Mesothelial cell of epicardium (in vitro differentiated cells): ENCODE results near the gene PDLIM3. TPM values are rescaled to one million over a fixed set of nuclear protein-coding genes. Genes with fewer than 3 reads are reported as not detected.

Experiments used
- DNase-seq, 2 experiments: peaks; one replicate each; pipeline ENCODE4 v3.0.0; 2021; ENCODE audit warnings: low spot score in 2 of 2; ENCODE audit not compliant: unreplicated experiment in 2 of 2
- H3K27ac Mint-ChIP-seq: 2 replicates; pipeline ENCODE4 v1.8.0; 2021; ENCODE audit warnings: mixed read lengths
- H3K27me3 Mint-ChIP-seq: 2 replicates; pipeline ENCODE4 v1.8.0; 2021; ENCODE audit warnings: low read depth, mixed read lengths
- H3K36me3 Mint-ChIP-seq: 2 replicates; pipeline ENCODE4 v1.8.0; 2021; ENCODE audit warnings: mixed read lengths
- H3K4me1 Mint-ChIP-seq: 2 replicates; pipeline ENCODE4 v1.8.0; 2021; ENCODE audit warnings: mixed read lengths
- H3K4me3 Mint-ChIP-seq: 2 replicates; pipeline ENCODE4 v1.8.0; 2021; ENCODE audit warnings: mild to moderate bottlenecking, moderate library complexity, mixed read lengths
- H3K9me3 Mint-ChIP-seq: 2 replicates; pipeline ENCODE4 v1.8.0; 2021; ENCODE audit warnings: mixed read lengths
- CTCF ChIP-seq: fragments of 200-600 bp; sonication (generic); IDR thresholded peaks from one replicate; pipeline ENCODE4 v1.5.0; 2021; ENCODE audit warnings: antibody characterized with exemption; ENCODE audit not compliant: unreplicated experiment
- total RNA-seq: library from RNA; stranded (reverse); gene quantifications from 3 replicates; pipeline ENCODE4 v1.2.1, GENCODE V29; 2021

Gene PDLIM3
- total RNA-seq, 1 donor from 2014 or later = 11.2 TPM

GRCh38 chr4:185548587-185548986 lies 13.3 kb upstream of the PDLIM3 start:
- Mint-ChIP-seq H3K27me3 (peaks cover 2% of the 10 kb centered on the region), H3K27ac (no peak overlapping the region), H3K4me3 (no peak overlapping the region), H3K9me3 (no peaks in the 10 kb centered on the region), H3K36me3 (no peaks in the 10 kb centered on the region), H3K4me1 (peaks cover 5% of the 10 kb centered on the region)
- DNase-seq = no peak
- TF ChIP-seq CTCF = no peak

- peaks cover 18% of the 10 kb centered on the region for H3K27me3 Mint-ChIP-seq
- no peaks in the 10 kb centered on the region for H3K9me3 Mint-ChIP-seq
- H3K4me3 Mint-ChIP-seq = no peak overlapping the region
- H3K4me1 Mint-ChIP-seq = no peaks in the 10 kb centered on the region
- DNase-seq = no peak
- no peak for TF ChIP-seq CTCF
- no peak overlapping the region for H3K27ac Mint-ChIP-seq
- H3K36me3 Mint-ChIP-seq = no peaks in the 10 kb centered on the region
These were observed 11.0 kb upstream of the PDLIM3 start for GRCh38 chr4:185546335-185546734.

DNA sequence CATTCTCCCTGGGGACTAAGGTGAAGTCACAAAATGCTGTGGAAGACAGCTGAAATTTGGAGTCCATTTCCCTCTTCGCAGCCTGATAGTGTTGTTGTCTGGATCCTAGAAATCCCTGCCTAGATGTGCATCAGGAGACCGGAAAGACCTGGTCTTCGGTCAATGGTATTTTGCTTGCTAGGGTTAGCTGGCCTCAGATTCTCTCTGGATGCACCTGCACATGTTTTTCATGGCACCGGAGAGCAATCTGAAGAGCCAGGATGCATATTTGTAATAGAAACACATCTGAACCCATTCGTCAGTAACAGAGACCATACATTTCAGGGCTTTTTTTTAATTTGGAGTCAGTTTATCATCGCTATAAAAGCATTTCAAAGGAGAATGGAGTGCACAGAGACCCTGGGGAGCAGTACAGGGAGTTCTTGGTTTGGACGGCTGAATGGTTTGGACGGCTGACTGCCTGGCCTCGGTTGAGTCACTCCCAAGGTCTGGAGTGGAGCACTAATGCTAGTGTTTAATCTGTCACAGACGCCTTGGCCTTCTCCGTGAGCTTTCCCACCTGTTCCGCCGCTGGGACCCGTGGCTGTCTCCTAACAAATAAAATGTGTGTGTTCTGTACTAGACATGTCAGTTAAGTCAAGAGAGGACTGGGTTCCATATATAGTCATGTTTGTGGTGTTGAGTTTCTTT lies 7.5 kb upstream of the PDLIM3 start:
- no peaks in the 10 kb centered on the region for H3K4me1 Mint-ChIP-seq
- H3K27me3 Mint-ChIP-seq = peaks cover 24% of the 10 kb centered on the region
- no peaks in the 10 kb centered on the region for H3K36me3 Mint-ChIP-seq
- no peak for TF ChIP-seq CTCF
- DNase-seq = no peak
- no peak overlapping the region for H3K4me3 Mint-ChIP-seq
- H3K9me3 Mint-ChIP-seq = no peaks in the 10 kb centered on the region
- no peak overlapping the region for H3K27ac Mint-ChIP-seq

GRCh38 chr4:185541251-185541727 lies 6.0 kb upstream of the PDLIM3 start:
- no peak overlapping the region for H3K4me3 Mint-ChIP-seq
- no peak for DNase-seq
- no peak for TF ChIP-seq CTCF

DNA sequence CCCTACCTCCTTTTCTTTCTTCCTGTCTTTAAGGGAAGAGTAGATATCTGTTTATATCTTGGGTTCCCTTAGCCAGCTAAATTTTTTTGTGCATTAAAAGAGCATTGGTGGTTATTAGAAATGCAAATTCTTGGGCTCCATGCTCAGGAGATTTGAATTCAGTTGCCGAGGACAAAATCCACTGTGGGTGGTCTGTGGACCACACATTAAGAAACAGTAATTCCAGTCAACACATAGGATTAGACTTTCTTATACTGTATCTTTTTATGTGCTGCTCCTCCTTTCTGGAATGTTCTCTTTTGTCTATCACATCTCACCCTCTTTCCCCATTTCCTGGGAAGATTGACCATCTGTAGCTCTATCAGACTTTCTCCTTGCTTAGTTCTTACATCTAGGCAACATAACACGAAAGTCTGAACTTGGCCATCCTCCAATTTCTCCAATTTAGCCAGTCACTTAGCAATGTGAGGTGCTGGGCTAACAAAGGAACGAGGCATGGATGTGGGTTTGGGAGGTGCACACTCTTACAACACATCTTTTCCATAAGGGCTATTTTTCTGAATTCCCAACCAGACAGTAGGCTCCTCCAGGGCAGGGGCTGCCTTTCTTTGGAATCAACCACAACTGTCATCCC lies 5.3 kb upstream of the PDLIM3 start:
- Mint-ChIP-seq H3K9me3 (no peaks in the 10 kb centered on the region), H3K4me3 (no peak overlapping the region), H3K4me1 (peaks cover 3% of the 10 kb centered on the region), H3K27me3 (peaks cover 36% of the 10 kb centered on the region), H3K36me3 (no peaks in the 10 kb centered on the region), H3K27ac (no peak overlapping the region)
- no peak for DNase-seq
- no peak for TF ChIP-seq CTCF

More at GRCh38 chr4:185541251-185541727, 6.0 kb upstream of the PDLIM3 start:
- Mint-ChIP-seq H3K4me1 (no peaks in the 10 kb centered on the region), H3K27me3 (peaks cover 31% of the 10 kb centered on the region), H3K9me3 (no peaks in the 10 kb centered on the region), H3K36me3 (no peaks in the 10 kb centered on the region), H3K27ac (no peak overlapping the region)
